GM18909 (cell line): ENCODE measurements around the gene DNMT3L.
"Not testable (repeated sequence)": the region's sequence is repeated elsewhere in the genome, so short reads cannot be mapped to it uniquely, and the experiment has no call there.

Experiments
- ATAC-seq: cut with Tn5 transposase; IDR thresholded peaks from one replicate; pipeline ENCODE4 v1.9.1; 2021; ENCODE audit warnings: mild to moderate bottlenecking; ENCODE audit not compliant: unreplicated experiment, poor library complexity

Gene DNMT3L

DNA sequence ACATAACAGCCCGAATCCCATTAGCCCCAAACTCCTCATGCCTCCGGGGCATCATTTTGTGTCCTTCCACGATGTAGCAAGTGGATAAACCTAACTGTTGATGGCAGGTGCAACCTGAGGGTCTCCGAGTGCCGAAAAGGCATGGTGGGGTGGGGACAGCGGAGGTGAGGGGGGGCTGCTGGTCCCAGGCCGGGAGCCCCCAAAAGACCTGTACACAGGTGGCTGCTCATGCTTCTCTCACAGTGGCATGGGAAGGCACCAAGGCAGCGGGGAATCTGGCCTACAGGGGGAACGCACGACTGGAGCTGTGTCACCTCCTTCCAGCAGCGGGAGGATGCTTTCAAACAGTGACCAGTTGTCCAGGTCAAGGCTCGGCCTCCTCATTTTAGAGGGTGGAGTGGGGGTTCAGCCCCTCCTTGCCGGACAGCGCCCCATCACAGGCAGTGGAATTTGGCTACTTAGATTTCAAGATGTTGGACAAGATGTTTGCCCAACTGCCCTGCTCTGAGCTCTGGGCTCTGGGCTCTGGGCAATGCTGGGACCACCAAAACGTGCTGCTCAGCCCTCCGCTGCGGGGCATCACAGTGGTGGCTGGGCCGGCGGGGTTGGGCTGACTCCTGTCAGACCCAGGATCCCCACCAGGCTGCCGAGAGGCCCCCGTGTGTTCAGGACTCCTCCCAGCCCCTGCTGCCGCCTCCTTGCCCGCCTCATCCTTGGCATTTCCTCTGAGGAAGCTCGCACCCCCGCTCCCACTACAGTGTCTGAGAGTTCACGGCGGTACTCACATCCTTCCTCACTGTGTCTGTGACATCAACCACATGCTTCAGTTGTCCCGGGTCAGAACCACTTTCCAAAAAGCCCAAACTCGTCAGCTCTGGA lies 7.6 kb downstream of the DNMT3L start:
- ATAC-seq, result no peak

DNA sequence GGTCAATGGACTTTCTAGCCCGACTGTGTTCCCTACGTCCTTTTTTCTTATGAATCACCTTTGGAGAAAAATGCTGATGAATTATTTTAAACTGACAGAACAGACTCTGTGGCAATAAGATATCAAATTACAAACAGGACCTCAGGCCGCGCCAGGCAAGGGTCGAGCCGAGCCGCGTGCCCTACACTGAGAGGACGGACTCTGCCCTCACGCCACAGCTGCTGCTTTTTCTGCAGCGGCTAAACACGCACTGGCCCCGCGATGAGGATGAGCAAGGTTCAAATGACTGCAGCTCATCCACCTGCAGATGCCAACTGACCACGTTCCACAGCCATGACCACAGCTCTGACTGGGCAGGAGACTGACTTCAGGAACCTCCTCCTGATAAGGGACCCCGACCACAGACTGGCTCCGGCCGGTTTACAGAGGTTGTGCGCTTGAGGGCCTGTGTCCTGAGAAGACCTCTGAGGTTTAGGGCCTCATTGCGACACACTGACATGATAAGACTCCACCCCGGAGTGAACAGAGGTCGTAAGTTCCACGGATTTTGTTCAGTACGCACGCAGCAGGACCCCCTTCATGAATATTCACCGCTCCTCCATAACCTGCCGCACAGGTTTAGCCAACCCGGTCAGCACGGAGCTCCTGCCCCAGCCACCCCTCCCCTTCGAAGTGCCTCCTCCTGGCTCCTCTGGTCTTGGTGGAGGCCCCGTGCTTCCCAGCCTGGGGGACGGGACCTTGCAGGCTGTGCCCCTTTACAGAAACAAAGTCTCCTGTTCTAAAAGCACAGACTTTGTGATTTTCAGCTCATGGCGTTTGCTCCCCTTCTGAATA lies 12.3 kb downstream of the DNMT3L start:
- ATAC-seq, result not testable (repeated sequence)

DNA sequence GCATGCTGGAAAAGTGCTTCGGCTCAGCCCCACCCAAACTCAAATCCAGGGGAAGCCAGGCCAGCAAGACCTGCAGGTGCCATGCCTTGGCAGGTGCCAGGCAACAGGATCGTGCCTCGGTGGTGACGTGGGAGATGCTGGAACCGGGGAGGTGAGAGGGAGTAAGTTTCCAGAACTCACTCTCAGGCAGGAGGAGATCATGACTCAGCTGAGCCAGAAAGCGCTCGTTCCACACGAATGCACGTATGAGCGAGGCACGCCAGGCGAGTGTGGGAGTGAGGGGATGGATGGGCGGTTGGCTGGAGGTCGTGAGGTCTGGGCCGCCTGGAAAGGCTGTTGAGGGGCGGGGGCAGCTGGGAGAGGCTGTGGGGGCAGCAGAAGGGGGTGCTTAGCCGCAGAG lies 13.8 kb downstream of the DNMT3L start:
- ATAC-seq, result not testable (repeated sequence)

DNA sequence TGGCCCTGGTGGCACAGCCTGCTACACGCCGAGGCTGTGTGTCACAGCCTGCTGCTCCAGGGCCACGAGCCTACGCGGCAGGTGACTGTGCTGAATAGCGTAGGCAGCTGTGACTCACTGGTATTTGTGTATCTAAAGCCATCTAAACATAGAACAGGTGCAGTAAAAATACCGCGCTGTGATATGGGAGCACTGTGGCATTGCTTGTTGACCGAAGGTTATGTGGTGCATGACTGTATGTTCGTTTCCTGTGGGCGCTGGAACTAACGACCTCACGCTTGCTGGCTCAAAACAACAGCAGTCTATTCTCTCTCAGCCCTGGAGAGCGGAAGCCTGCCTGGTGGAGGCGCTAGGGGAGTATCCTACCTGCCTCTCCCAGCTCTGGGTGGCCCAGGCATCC lies 17.7 kb downstream of the DNMT3L start:
- peak; percentile 64 for ATAC-seq

DNA sequence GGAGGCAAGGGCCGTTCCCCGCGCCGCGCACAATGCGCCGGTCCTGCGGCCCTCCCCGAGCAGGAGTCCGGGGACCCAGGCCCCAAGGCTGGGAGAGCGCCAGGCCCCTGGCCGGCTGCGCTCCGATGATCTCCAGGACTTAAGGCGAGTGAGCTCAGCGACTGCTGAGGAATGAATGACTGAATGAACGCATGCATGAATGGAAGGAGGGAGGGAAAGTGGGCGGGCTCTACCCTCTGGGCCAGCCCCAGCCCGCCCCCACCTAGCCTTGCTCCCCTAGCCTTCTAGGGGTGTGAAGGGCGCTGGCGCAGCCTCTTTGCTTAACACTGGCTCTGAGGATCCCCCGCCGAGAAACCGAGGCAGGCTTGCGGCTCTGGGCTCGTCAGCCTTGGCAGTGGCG lies 20.4 kb downstream of the DNMT3L start:
- peak; percentile 35 for ATAC-seq

DNA sequence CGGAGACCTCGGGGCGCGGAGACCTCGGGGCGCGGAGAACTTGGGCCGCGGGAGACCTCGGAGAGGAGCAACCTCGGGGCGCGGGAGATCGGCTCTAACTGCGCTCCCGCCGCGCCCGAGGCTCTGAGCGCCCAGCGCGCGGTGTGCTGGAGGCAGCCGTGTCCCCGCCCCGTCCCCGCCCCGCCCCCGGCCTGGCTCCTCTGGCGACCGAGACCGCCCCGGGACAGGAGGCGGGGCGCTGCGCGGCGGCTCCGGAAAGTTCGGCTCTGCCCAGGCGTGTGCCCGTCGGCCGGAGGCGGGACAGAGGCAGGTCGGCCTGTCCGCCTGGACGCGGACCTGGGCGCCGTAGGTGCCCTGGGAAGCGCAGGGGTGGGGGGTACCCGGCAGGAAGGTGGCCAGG lies 20.9 kb downstream of the DNMT3L start, which contains the start of gene ICOSLG:
TSS of gene ICOSLG (minus strand) at position 102 of the 400 bp plus-strand sequence. CDS start 126 bp downstream, outside the sequence.
- peak; percentile 55 for ATAC-seq

DNA sequence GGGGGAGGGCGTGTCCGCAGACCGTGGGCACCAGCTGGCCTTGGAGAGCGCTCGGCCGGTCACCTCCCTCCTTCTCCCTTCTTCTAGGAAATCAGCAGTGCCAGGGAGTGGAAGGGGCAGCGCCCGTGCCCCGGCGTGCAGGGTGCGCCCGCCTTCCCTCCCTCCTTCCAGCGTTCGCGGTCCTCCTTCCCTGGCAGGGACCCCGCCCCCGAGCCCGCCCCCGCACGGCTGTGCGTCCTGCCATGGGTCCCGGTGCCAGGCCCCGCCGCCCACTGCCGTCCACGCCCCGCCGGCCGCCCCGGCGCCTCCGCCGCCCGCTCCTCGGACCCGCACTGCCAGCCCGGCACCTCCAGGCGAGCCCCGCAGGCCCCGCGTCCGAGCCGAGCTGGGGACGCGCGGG lies 21.3 kb downstream of the DNMT3L start:
- ATAC-seq, result not testable (repeated sequence)

DNA sequence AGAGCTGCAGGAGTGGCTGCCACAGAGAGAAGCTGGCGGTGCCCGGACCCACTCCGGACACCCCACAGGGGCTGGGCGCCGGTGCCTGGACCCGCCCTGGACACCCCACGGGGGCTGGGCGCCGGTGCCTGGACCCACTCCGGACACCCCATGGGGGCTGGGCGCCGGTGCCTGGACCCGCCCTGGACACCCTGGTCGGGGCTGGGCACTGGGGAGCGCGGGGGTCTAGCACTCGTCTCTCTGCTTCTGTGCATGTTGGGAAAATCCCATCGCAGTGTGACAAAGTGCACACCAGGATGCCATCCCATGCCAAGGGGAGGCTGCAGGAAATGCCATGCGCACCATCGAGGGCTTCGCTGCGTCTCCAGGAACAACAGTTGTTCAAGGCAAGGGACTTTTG lies 32.1 kb downstream of the DNMT3L start:
- not testable (repeated sequence) for ATAC-seq

DNA sequence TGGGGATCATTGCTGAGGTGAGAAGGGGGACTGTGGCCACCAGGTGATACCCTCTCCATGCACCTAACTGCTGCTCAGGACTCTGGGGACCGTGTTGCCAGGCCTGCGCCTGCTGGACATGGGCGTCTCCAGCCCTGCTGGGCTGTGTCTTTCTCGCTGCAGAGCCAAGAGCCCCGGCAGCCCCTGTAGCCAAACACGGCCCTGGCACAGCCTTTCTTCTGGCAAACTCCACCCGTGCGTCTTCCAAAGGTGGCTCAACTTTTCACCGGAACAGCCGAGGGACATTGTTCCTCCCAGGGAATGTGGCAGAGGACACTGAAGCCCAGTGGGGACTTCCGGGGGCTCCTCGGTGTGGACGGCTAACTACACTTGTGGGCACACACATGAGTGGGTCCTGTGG lies 33.6 kb downstream of the DNMT3L start:
- not testable (repeated sequence) for ATAC-seq

DNA sequence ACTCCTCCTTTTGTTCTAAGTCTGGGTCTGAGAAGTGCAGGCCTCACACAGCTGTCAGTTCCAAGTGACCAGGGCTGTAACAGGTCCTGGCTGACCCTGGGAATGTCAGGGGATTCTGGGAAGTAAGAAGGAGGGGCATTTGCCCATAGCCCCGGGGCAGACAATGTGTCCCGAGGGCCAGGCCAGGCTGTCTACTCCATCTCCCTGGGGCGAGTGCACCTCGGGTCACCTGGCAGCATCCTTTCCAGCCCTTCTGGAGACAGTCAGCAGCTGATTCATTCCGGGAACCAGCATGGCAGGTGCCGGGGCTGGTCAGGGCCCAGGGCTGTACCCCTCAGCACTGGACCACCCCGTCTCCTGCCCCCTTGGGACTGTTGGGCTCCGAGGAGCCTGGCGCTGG lies 34.1 kb downstream of the DNMT3L start:
- ATAC-seq, result not testable (repeated sequence)

DNA sequence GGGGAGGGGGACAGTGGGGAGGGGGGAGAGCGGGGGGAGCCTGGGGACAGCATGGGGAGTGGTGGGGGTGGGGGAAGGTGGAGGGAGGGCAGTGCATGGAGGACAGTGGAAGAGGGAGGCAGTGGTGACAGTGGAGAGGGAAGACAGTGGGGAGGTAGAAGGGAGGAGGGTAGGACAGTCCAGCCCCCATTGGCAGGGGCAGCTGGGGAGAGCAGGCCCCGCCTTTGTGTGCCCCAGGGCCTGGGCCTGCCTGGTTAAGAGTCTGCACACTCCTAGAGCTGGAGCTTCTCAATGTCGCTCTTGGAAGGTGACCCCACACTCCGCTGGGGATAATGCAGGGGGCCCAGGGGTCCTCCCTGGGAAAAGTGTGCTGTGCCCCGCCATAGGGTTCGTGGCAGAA lies 36.1 kb downstream of the DNMT3L start:
- not testable (repeated sequence) for ATAC-seq

DNA sequence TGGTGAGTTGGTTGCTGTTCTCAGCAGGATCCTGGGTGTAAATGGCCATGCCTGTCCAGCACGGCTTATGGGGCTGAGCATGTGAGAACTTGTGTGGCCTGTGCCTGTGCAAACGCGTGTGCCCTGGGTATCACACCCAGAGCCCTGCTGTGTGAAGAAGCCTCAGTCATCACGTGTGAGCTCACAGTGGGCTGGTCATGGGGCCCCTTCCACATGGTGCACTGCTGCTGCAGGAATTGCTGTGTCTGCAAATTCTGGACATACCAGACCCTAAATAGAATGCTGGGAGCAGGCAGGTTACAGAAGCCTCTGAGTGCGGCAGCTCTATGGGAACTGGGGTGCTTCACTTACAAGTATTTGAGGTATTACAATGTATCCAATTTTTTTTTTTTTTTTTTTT lies 38.4 kb downstream of the DNMT3L start:
- ATAC-seq, result not testable (repeated sequence)

DNA sequence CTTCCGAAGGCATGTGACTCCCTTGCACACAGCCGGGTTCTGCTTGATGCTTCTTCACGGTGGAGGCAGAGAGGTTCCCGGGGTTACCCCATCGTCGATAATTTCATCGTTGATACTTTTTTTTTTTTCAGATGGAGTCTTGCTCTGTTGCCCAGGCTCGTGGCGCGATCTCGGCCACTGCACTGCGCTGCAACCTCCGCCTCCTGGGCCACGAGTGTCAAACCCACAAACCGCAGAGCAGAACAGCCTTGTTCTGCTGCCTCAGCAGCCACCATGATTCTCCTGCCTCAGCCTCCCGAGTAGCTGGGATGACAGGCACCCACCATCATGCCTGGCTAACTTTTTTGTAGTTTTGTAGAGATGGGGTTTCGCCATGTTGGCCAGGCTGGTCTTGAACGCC lies 41.0 kb downstream of the DNMT3L start:
- ATAC-seq, result not testable (repeated sequence)

DNA sequence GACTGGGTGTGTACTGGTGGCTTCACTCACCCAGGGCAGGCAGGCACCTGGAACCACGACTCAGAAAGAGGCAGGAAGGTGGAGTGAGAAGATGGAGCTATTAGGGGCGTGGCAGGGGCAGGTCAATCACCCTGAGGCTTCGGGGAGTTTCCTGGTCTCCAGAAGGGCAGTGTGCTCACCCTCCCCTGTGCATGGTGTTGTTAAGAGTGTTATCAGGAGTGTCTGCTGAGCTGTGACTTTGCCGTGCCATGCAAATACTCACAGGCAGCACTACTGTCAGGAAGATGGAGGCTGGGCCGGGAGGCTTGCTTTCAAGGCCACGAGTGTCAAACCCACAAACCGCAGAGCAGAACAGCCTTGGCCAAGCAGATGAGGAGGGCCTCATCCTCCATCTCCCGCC lies 43.2 kb downstream of the DNMT3L start:
- not testable (repeated sequence) for ATAC-seq

DNA sequence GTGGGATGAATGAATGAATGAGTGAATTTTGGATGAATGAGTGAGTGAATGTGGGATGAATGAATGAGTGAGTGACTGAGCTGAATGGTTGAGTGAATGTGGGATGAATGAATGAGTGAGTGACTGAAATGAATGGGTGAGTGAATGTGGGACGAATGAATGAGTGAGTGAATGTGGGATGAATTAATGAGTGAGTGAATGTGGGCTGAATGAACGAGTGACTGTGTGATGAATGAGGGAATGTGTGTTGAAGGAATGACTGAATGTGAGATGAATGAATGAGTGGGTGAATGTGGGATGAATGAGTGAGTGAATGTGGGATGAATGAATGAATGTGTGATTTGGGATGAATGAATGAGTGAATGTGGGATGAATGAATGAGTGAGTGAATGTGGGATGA lies 49.7 kb downstream of the DNMT3L start:
- not testable (repeated sequence) for ATAC-seq

DNA sequence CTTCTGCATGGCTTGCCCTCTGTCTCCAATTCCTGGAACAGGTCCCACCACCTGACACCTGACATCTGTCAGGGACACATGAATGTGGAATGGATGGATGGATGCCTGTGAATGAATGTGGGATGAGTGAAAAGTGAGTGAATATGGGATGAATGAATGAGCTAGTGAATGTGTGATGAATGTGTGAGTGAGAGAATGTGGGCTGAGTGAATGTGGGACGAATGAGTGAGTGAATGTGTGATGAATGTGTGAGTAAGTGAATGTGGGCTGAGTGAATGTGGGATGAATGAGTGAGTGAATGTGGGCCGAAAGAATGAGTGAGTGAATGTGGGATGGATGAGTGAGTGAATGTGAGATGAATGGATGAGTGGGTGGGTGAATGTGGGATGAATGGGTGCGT lies 50.1 kb downstream of the DNMT3L start:
- not testable (repeated sequence) for ATAC-seq

DNA sequence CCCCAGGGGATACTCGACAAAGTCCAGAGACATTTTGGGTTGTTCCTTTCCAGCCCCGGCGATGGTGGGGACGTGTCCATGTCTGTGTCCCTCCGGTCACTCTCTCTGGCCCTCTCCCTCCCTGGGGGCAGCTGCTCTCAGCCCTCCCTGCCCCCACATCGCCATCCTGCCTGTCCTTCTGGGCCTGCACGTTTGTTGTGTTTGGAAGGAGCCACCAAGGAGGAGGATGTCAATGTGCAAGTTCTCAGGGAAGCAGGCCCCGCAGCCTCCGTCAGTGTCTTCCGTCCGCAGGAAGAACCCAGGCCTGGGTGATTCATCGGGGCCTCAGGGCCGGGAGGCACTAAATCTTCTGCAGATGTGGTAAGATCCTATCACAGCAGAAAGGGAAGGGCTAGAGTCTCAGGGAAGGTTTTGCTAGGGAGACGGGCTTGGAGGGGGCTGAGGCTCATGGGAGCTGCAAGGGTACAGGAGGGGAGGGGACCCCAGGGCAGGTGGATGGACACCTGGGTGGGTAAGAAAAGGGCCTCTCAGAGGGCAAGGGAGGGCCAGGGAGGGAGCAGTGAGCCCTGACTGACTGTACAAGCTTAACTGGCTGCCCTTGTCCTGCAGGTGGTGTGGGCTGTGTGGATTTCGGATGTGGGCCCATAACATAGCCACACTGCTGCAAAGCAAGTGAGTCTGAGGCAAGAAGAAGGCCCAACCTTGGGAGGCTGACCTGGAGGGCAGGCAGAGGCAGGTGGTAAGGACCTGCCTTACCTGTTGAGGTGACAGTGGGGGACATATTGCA lies 53.6 kb downstream of the DNMT3L start:
- not testable (repeated sequence) for ATAC-seq

DNA sequence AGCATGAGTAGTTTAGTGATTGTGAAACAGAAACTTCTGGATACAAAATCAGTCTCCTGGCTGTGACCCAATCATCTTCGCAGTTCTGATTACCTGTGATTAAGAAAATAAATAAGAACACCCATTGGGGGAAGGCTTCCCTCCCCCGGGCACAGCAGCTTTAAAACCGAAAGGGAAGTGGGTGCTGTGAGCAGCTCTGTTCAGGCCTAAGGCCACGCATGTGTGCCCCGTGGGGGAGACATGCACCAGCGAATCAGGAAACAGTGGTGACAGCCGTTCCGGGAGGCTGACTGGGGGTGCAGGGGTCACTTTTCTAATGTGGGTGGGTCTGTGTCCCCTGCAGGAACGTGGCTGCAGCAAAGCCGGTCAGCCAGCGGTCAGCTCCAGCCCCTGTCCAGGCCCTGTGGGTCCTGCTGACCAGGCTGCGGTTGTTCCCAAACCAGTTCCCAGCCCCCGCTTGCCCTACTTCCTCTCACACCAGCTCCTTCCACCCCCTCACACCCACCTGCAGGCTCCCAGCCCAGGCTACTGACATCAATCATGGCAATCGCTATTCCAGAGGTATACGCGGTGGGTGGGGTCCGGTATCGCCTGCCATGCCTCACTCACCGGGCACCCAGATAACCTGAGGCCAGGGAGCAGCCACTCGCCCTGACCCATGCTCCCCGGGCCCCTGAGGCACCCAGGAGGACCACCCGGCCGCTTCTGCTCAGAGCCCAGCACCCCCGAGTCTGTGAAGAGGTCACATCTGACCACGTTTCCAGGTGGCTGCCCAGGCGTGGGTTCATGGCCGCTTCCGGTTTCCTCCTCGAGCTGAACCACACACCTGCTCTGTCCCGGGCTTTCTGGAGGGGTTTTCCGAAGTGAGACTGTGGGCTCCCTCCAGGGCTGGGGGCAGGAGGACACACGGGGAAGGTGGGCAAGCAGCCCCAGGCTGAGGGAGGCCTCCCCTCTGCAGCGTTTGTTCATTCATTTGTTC lies 54.7 kb downstream of the DNMT3L start:
- ATAC-seq, result peak; percentile 62

DNA sequence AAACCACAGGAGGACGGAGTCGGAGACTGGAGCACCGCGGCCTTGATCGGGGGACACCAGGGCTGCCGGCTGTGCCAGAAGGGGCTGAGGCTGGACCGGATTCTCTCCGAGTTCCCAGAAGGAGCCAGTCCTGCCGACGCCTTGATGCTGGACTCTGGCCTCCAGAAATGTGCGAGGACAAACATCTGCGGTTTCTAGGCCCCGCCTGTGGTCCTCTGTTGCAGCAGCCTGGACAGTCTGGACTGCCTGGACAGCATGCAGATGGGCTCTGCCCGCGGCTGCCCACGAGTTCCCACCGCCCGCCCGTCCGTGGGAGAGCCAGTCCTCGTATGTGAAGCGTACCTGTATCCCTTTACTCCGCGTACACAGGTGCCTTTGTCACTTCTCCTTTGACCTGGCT lies 55.5 kb downstream of the DNMT3L start:
- ATAC-seq, result not testable (repeated sequence)
